DOHH2 (cell line): ENCODE results near the gene CLASP2.
"Not testable (repeated sequence)": the region's sequence is repeated elsewhere in the genome, so short reads cannot be mapped to it uniquely, and the experiment has no call there.

Source experiments
- EZH2phosphoT487 ChIP-seq: fragments of 200-600 bp; sonication (generic); IDR thresholded peaks from 2 replicates; pipeline ENCODE4 v1.6.1; 2017; ENCODE audit warnings: borderline replicate concordance, mild to moderate bottlenecking, antibody characterized with exemption, low read length, moderate library complexity, mixed read lengths
- TF ChIP-seq, protein P1 (sequence below): fragments of 200-600 bp; sonication (generic); IDR thresholded peaks from one replicate; pipeline ENCODE4 v1.5.1; 2014; ENCODE audit warnings: antibody characterized with exemption, mild to moderate bottlenecking, low read depth, low read length; ENCODE audit not compliant: poor library complexity, severe bottlenecking

- TF ChIP-seq, protein P1, sequence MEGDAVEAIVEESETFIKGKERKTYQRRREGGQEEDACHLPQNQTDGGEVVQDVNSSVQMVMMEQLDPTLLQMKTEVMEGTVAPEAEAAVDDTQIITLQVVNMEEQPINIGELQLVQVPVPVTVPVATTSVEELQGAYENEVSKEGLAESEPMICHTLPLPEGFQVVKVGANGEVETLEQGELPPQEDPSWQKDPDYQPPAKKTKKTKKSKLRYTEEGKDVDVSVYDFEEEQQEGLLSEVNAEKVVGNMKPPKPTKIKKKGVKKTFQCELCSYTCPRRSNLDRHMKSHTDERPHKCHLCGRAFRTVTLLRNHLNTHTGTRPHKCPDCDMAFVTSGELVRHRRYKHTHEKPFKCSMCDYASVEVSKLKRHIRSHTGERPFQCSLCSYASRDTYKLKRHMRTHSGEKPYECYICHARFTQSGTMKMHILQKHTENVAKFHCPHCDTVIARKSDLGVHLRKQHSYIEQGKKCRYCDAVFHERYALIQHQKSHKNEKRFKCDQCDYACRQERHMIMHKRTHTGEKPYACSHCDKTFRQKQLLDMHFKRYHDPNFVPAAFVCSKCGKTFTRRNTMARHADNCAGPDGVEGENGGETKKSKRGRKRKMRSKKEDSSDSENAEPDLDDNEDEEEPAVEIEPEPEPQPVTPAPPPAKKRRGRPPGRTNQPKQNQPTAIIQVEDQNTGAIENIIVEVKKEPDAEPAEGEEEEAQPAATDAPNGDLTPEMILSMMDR: not testable (repeated sequence)
- TF ChIP-seq EZH2phosphoT487: not testable (repeated sequence)
These were observed 266.1 kb downstream of the CLASP2 start for GRCh38 chr3:33451994-33452393.
